ENCODE results near the gene PHKG2. TPM values are rescaled to one million over a fixed set of nuclear protein-coding genes. Genes with fewer than 3 reads are reported as not detected.

Gene PHKG2
- polyA plus RNA-seq, 1 experiment = 21.7 TPM

DNA sequence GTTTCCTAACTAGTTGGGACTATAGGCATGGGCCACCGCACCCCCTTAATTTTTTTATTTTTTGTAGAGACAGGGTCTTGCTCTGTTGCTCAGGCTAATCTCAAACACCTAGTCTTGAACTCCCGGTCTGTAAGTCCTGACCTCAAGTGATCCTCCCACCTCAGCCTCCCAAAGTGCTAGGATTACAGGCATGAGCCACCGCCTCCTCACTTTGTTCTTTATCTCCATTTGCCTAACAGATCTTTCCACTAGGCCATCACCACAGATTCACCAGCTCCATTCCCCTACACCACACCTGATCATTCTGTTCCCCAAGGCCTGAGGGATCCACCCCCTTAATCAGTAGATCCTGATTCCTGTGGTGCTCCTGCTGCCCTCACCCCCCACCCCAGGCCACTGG is 46.4 kb downstream of the PHKG2 start:
- Histone ChIP-seq H3K27ac (ENCODE audit: low read depth, low read length) (no peak overlapping the region), H3K27me3 (ENCODE audit: control insufficient read depth, insufficient read depth, low read length) (peaks cover 4% of the 10 kb centered on the region), H3K4me3 (ENCODE audit: low read depth, low read length) (no peak overlapping the region), H3K9me3 (ENCODE audit: control insufficient read depth, insufficient read depth, low read length) (no peaks in the 10 kb centered on the region)
- no peak for DNase-seq (ENCODE audit: low read depth, low spot score)
- CTCF ChIA-PET = interaction anchor here (0.7 kb wide), 1 partner anchor 49 kb away, joined by 4 read pairs; no protein-coding TSS in a partner anchor
- TF ChIP-seq CTCF (IDR thresholded peaks at IDR 0.05; ENCODE audit: low read depth, low read length) = no peak
- POLR2A ChIA-PET = no interaction called here

DNA sequence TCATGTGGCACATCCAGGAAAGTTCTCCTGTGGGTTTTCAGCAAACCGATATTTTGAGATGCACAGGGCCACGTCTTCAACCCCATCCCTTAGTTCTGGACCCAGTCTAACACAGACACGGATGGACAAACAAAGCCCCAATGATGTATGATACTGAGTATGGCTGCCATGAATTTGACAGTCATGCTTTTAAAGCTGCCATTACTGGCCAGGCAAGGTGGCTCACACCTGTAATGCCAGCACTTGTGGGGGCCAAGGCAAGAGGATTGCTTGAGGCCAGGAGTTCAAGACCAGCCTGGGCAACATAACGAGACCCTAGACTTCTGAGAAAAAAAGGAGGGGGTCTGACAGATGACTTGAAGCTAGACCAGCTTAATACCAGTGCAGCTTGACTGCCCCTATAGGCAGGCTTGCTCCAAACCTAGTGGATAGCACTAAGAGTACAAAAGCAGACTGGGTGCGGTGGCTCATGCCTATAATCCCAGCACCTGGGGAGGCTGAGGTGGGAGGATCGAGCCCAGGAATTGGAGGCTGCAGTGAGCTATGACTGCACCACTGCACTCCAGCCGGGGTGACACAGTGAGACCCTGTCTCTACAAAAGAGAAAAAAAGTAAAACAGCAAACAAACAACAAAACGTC is 49.6 kb downstream of the PHKG2 start:
- H3K9me3 ChIP-seq (ENCODE audit: control insufficient read depth, insufficient read depth, low read length) = no peaks in the 10 kb centered on the region
- ChIA-PET POLR2A (interaction anchor here (1.4 kb wide), 1 partner anchor 11 kb away, joined by 3 read pairs; the partner anchor contains the start of gene ZNF629), CTCF (no interaction called here)
- H3K27me3 ChIP-seq (ENCODE audit: control insufficient read depth, insufficient read depth, low read length) = peaks cover 5% of the 10 kb centered on the region
- TF ChIP-seq CTCF (IDR thresholded peaks at IDR 0.05; ENCODE audit: low read depth, low read length) = peak; percentile 19; the same call in 1 of the 2 replicates
- no peak overlapping the region for H3K27ac ChIP-seq (ENCODE audit: low read depth, low read length)
- no peak for DNase-seq (ENCODE audit: low read depth, low spot score)
- H3K4me3 ChIP-seq (ENCODE audit: low read depth, low read length) = no peak overlapping the region

Small RNA genes within 50 kb of the gene (small RNA-seq; reads per million reads assigned to genes)
- gene RNU6-1043P (ENCODE audit: insufficient read length, low read depth) (not detected), gene SNORA30 (ENCODE audit: insufficient read length, low read depth) (9.1 reads per million, percentile 69 among the genes with 10 or more reads in this experiment)

Other genes starting within 250 kb of the PHKG2 start
- 9.8 and 14.5 TPM in 2 replicates for gene ZNF768, start 221.9 kb upstream of the PHKG2 start, polyA plus RNA-seq (2011; rRNA removed)
- 4.9 and 5.0 TPM in 2 replicates for gene ZNF747, start 213.6 kb upstream of the PHKG2 start, polyA plus RNA-seq (2011; rRNA removed)
- gene ZNF764, start 190.1 kb upstream of the PHKG2 start, polyA plus RNA-seq (2011; rRNA removed) = 2.5 and 3.2 TPM in 2 replicates
- gene ZNF688, start 176.7 kb upstream of the PHKG2 start, polyA plus RNA-seq (2011; rRNA removed) = 5.5 and 6.8 TPM in 2 replicates
- 4.7 and 6.6 TPM in 2 replicates for gene ZNF785, start 162.7 kb upstream of the PHKG2 start, polyA plus RNA-seq (2011; rRNA removed)
- 4.0 and 4.2 TPM in 2 replicates for gene ZNF689, start 138.0 kb upstream of the PHKG2 start, polyA plus RNA-seq (2011; rRNA removed)
- gene PRR14, start 97.5 kb upstream of the PHKG2 start, polyA plus RNA-seq (2011; rRNA removed) = 4.9 and 6.9 TPM in 2 replicates
- 5.0 and 9.0 TPM in 2 replicates for gene FBRS, start 90.0 kb upstream of the PHKG2 start, polyA plus RNA-seq (2011; rRNA removed)
- 3.1 and 5.8 TPM in 2 replicates for gene SRCAP, start 49.3 kb upstream of the PHKG2 start, polyA plus RNA-seq (2011; rRNA removed)
- 2.6 and 3.1 TPM in 2 replicates for gene CFAP119, start 13.6 kb downstream of the PHKG2 start, polyA plus RNA-seq (2011; rRNA removed)
- gene RNF40, start 13.9 kb downstream of the PHKG2 start, polyA plus RNA-seq (2011; rRNA removed) = 66.8 and 75.5 TPM in 2 replicates
- 5.1 and 8.0 TPM in 2 replicates for gene ZNF629, start 38.8 kb downstream of the PHKG2 start, polyA plus RNA-seq (2011; rRNA removed)
- gene BCL7C, start 145.7 kb downstream of the PHKG2 start, polyA plus RNA-seq (2011; rRNA removed) = 27.7 and 27.8 TPM in 2 replicates
- gene CTF1, start 148.2 kb downstream of the PHKG2 start, polyA plus RNA-seq (2011; rRNA removed) = 10.1 and 12.5 TPM in 2 replicates
- gene FBXL19, start 175.1 kb downstream of the PHKG2 start, polyA plus RNA-seq (2011; rRNA removed) = 7.1 and 10.6 TPM in 2 replicates
- 23.7 and 29.5 TPM in 2 replicates for gene ORAI3, start 200.6 kb downstream of the PHKG2 start, polyA plus RNA-seq (2011; rRNA removed)
- 1.1 and 1.4 TPM in 2 replicates for gene SETD1A, start 209.3 kb downstream of the PHKG2 start, polyA plus RNA-seq (2011; rRNA removed)
- 6.1 and 9.5 TPM in 2 replicates for gene HSD3B7, start 236.8 kb downstream of the PHKG2 start, polyA plus RNA-seq (2011; rRNA removed)